Heart right ventricle (tissue), 16 donors: ENCODE measurements around the gene MAGIX. TPM values are rescaled to one million over a fixed set of nuclear protein-coding genes. Genes with fewer than 3 reads are reported as not detected.

ENCODE experiments used
- ATAC-seq, 8 donors: fragments of 200-7000 bp; cut with Tn5 transposase; one replicate each; pipeline ENCODE4 v1.9.1; 2020; ENCODE audit warnings: mild to moderate bottlenecking in 8 of 8, moderate library complexity in 8 of 8, moderate number of reproducible peaks in 1 of 8
- DNase-seq, 2 donors: peaks; one replicate each; pipeline ENCODE4 v3.0.0-alpha.2; 2020
- H3K27ac ChIP-seq, 10 donors: fragments of 200-600 bp; sonication (generic) in 2 of 10; one replicate each; pipeline versions ENCODE4 v1.5.0 to v1.8.0; 2020 to 2022; ENCODE audit warnings: mild to moderate bottlenecking in 3 of 10
- H3K27me3 ChIP-seq, 7 donors: fragments of 200-600 bp; one replicate each; pipeline ENCODE4 v1.8.0; 2021 to 2022; ENCODE audit warnings: mild to moderate bottlenecking in 2 of 7
- H3K36me3 ChIP-seq, 9 donors: fragments of 200-600 bp; sonication (generic) in 1 of 9; one replicate each; pipeline versions ENCODE4 v1.5.0 to v1.8.0; 2020 to 2022; ENCODE audit warnings: mild to moderate bottlenecking in 2 of 9
- H3K4me1 ChIP-seq, 9 donors: fragments of 200-600 bp; sonication (generic) in 1 of 9; one replicate each; pipeline versions ENCODE4 v1.5.0 to v1.8.0; 2020 to 2022; ENCODE audit warnings: mild to moderate bottlenecking in 4 of 9
- H3K4me3 ChIP-seq, 10 donors: fragments of 200-600 bp; sonication (generic) in 2 of 10; one replicate each; pipeline versions ENCODE4 v1.5.0 to v1.8.0; 2020 to 2022; ENCODE audit warnings: mild to moderate bottlenecking in 7 of 10, moderate library complexity in 2 of 10
- H3K9me3 ChIP-seq, 11 donors: fragments of 200-600 bp in 10 of 11; sonication (generic) in 2 of 11; one replicate each; pipeline versions ENCODE4 v1.5.0 to v1.8.0; 2013 to 2022; ENCODE audit warnings: mild to moderate bottlenecking in 2 of 11, control low read depth in 1 of 11, moderate library complexity in 1 of 11
- CTCF ChIP-seq, 9 donors: fragments of 200-600 bp; sonication (generic) in 2 of 9; IDR thresholded peaks; one replicate each; pipeline versions ENCODE4 v1.5.0 to v1.8.0; 2021 to 2022; ENCODE audit warnings: antibody characterized with exemption in 9 of 9, mild to moderate bottlenecking in 5 of 9, moderate library complexity in 1 of 9
- WGBS, 2 donors: extraction: QIAGEN DNeasy Blood & Tissue Kit; methylation state at CpG; one replicate each; pipeline ENCODE4 v1.1.7; 2013; ENCODE audit warnings: inconsistent platforms in 1 of 2; 5-methylcytosine and 5-hydroxymethylcytosine counted together
- intact Hi-C, 10 donors: fragments of 100-400 bp; cut with DNase I; formaldehyde crosslinking; loops; one replicate each; pipeline versions ENCODE4 v1.11.1 to v1.14.2; 2022
- polyA plus RNA-seq, 2 donors: library from polyadenylated mRNA; stranded (reverse); fragments of 200-250 nt; gene quantifications; one replicate each; pipeline ENCODE4 v1.2.3, GENCODE V29; 2013
- total RNA-seq, 10 donors: library from RNA; stranded (reverse); fragmentation: NEBNext Ultra II Directional in 3 of 10; extraction: Animal tissue kit (Norgen Biotek cat#: 25700) in 3 of 10; gene quantifications; one replicate each; pipeline versions ENCODE4 v1.2.1 to v1.2.4, GENCODE V29; 2021 to 2023
- donor health status: Arrhythmogenic right ventricular cardiomyopathy.
- donor health status: ischemic (EF 13 %, LVEDD 7.1; RV severe dilation, severe dysfunction).
- donor health status: healthy with polysubstance abuse.
- donor health status: DM: no; HTN: yes; CAD: no.
- donor health status: DM: no; HTN: no; CAD: no.
- donor health status: ischemic (EF 25% LVEDD 6.9; RV normal size, moderate dysfunction).
- donor health status: ischemic (EF 25% LVEDD 5.7; RV mildly dilated, moderate dysfunction).
- donor health status: healthy.
- donor health status: DM: yes; HTN: yes; CAD: no.
- donor health status: Ischemic cardiomyopathy.
- donor health status: ischemic (EF 35%, LVEDD 5.7; RV mildly dilated, moderate dysfunction).
- donor health status: nonischemic (EF 11% LVEDD 7.7; RV severe dilation, severe dysfunction).
- donor health status: DM: yes; HTN: yes; CAD: no.
- donor health status: PGD.
- donor health status: ischemic (EF 29% LVEDD 5.4; RV normal size, mild dysfunction).
- donor health status: nonischemic (EF 23%, LVEDD 6.1; RV moderate dilation, normal function).

The MAGIX gene
- total and polyA plus RNA-seq, 12 donors, result 2.7 to 13.5 (median 4.1) TPM

- intact Hi-C loops, result no loop called here
- TF ChIP-seq CTCF (IDR thresholded peaks at IDR 0.05), result no peak
- Histone ChIP-seq H3K27me3 (no peaks in the 10 kb centered on the region), H3K36me3 (peaks cover 0 to 10% (median 0%) of the 10 kb centered on the region in 9 donors), H3K4me1 (peaks cover 0 to 30% (median 14%) of the 10 kb centered on the region in 9 donors), H3K9me3 (peaks cover 0 to 5% (median 0%) of the 10 kb centered on the region in 11 donors), H3K4me3 (no peak overlapping the region), H3K27ac (peak overlapping the region in 4 of 10 donors; percentile 81 to 90 (median 86))
- DNase-seq (no peak), ATAC-seq (no peak)
- 42 to 67% methylated on average over 6 to 10 of the region's 10 CpGs for WGBS, 2 donors
Measured at GRCh38 chrX:49187526-49187925, 25.0 kb downstream of the MAGIX start.

- Histone ChIP-seq H3K27ac (no peak overlapping the region), H3K4me3 (no peak overlapping the region), H3K4me1 (peaks cover 0 to 30% (median 14%) of the 10 kb centered on the region in 9 donors), H3K36me3 (peaks cover 0 to 1% (median 0%) of the 10 kb centered on the region in 9 donors), H3K9me3 (peaks cover 0 to 5% (median 0%) of the 10 kb centered on the region in 11 donors), H3K27me3 (no peaks in the 10 kb centered on the region)
- intact Hi-C loops, result no loop called here
- TF ChIP-seq CTCF (IDR thresholded peaks at IDR 0.05), result no peak
- 65 to 69% methylated on average over 7 to 8 of the region's 8 CpGs for WGBS, 2 donors
- ATAC-seq (no peak), DNase-seq (no peak)
Measured at GRCh38 chrX:49188468-49189076, 26.0 kb downstream of the MAGIX start.

DNA sequence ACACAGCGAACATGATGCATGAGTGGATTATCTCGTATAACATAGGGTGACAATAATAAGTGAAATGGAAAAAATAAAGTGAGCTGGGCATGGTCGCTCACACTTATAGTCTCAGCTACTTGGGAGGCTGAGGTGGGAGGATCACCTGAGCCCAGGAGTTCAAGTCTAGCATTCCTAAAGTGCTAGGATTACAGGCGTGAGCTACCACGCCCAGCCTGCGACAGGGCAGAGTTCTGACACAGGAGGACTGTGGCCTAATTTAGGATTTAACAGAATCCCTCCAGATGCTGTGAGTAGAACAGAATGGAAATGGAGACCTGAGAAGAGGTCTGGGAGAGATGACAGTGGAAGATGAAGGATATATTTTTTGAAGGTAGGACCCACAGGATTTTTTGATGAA lies 27.0 kb downstream of the MAGIX start:
- intact Hi-C loops, result loop anchor here in 4 of 10 donors (5.0 to 10.0 kb wide), 3 partner anchors 48 to 85 kb away; partner anchors contain the start of genes CCDC22 (in 1 of the 4), FOXP3 (in 1 of the 4) and PPP1R3F (in 1 of the 4)
- DNase-seq (no peak), ATAC-seq (no peak)
- Histone ChIP-seq H3K4me3 (peak overlapping the region in 2 of 10 donors; percentile 53 to 57), H3K27me3 (no peaks in the 10 kb centered on the region), H3K36me3 (no peaks in the 10 kb centered on the region), H3K27ac (peak overlapping the region in 9 of 10 donors; percentile 80 to 92 (median 87)), H3K9me3 (peaks cover 0 to 5% (median 0%) of the 10 kb centered on the region in 11 donors), H3K4me1 (peaks cover 0 to 23% (median 13%) of the 10 kb centered on the region in 9 donors)
- TF ChIP-seq CTCF (IDR thresholded peaks at IDR 0.05), result no peak
- 87% methylated on average over 6 of the region's 6 CpGs for whole genome bisulfite sequencing, 2 donors

DNA sequence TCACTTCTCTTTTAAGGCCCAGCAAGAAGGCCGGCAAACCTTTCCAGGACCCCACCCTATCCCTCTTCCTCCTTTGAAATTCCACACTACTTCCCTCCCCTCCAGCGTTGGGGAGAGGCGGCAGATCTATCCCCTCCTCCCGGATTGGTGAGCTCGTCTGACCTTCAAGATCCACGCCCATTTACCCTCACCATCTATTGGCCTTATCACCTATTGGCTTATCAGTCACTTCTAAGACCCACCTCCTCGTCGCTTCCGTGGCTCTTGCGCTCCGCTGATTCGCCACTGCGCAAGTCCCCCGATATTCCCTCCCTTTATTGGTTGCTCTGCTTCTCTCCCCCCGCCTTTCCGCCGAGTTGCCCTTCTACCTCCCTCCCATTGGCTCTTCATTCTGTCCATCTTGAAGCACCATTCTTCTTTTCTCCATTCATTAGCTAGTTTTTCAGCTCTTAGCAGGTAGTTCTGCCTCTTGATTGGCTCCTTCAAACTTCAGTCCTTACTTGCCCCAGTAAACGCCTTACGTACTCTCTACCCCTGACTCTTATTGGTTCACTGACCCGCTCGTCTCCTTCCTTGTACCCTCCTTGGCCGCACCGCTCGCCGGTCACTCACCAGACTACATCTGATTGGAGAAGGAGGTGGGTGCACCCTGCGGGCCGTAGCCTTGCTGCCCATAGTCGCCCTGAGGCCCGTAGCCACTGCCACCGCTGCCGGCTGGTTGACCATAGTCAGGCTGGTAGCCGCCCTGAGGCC lies 28.4 kb downstream of the MAGIX start:
- intact Hi-C loops, result loop anchor here in 4 of 10 donors (5.0 to 10.0 kb wide), 3 partner anchors 46 to 84 kb away; partner anchors contain the start of genes CCDC22 (in 1 of the 4), FOXP3 (in 1 of the 4) and PPP1R3F (in 1 of the 4)
- Histone ChIP-seq H3K9me3 (peaks cover 0 to 5% (median 0%) of the 10 kb centered on the region in 11 donors), H3K27me3 (no peaks in the 10 kb centered on the region), H3K27ac (peak overlapping the region; percentile 64 to 92 (median 90)), H3K4me3 (peak overlapping the region; percentile 32 to 87 (median 74)), H3K36me3 (no peaks in the 10 kb centered on the region), H3K4me1 (peaks cover 0 to 16% (median 7%) of the 10 kb centered on the region in 9 donors)
- TF ChIP-seq CTCF (IDR thresholded peaks at IDR 0.05), result no peak
- ATAC-seq, result peak; percentile 89 to 94 (median 92)
- 0 to 1% methylated on average over 27 to 32 of the region's 32 CpGs for WGBS, 2 donors
- DNase-seq, result peak; percentile 86 to 95
